HG03066 (cell line): ENCODE measurements around the gene ACTR1B.
"Not testable (repeated sequence)": the region's sequence is repeated elsewhere in the genome, so short reads cannot be mapped to it uniquely, and the experiment has no call there.

Experiments
- ATAC-seq: cut with Tn5 transposase; IDR thresholded peaks from one replicate; pipeline ENCODE4 v1.9.1; 2021; ENCODE audit warnings: low read depth; ENCODE audit not compliant: unreplicated experiment

ACTR1B gene

DNA sequence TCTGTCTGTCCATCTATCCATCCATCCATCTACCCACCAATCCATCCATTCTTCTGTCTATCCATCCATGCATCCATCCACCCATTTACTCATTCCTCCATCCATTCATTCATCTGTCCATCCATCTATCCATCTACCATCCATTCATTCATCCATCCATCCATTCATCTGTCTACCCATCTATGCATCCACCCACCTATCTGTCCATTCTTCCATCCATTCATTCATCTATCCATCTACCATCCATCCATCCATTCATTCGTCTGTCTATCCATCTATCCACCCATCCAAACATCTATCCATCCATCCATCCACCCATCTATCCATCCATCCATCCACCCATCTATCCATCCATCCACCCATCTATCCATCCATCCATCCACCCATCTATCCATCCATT lies 43.4 kb downstream of the ACTR1B start:
- not testable (repeated sequence) for ATAC-seq

- not testable (repeated sequence) for ATAC-seq
These were observed 44.7 kb downstream of the ACTR1B start for GRCh38 chr2:97618939-97619827.

DNA sequence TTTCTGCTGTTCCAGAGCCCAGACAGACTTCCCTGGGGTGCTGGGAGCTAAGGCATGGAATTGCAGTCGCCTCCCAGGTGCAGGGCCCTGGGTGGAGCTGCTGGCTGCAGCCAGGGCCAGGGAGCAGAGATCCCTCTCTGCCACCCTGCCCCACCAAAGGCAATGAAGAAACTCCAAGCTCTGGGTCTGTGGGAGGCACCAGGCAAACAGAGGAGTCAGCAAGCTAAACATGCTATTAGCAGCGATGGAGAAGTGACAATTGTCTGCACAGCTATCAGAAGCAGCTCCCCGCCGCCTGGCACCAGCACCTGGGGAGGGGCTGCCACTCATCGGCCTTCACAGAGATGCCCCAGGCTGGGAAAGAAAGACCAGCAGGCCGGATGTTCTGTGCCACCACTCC lies 45.9 kb downstream of the ACTR1B start:
- ATAC-seq, result no peak

- ATAC-seq, result not testable (repeated sequence)
These were observed 48.1 kb downstream of the ACTR1B start for GRCh38 chr2:97615746-97616145.

DNA sequence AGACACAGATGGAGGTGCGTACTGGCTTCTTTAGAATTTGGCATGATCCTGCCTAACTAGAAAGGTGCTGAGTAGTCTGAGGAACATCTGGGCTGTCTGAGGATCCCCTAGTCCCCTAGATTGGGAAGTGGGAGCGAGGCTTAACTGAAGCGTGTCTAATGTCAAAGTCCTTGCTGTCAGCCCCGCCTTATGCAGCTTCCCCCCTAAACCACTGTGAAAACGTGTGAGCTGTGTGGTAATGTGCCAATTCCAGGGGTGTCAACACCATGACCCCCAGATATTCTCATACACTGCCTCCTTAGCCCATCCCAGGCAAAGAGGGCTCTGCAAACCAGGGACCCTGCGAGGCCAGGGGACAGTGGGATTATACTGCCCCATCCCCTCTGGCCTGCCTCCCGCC lies 51.9 kb downstream of the ACTR1B start:
- ATAC-seq, result not testable (repeated sequence)

- not testable (repeated sequence) for ATAC-seq
These were observed 55.1 kb downstream of the ACTR1B start for GRCh38 chr2:97608745-97609144.
